ENCODE measurements around the gene AOAH. TPM values are rescaled to one million over a fixed set of nuclear protein-coding genes. Genes with fewer than 3 reads are reported as not detected.

Gene AOAH
- total RNA-seq, 1 donor, result not detected

DNA sequence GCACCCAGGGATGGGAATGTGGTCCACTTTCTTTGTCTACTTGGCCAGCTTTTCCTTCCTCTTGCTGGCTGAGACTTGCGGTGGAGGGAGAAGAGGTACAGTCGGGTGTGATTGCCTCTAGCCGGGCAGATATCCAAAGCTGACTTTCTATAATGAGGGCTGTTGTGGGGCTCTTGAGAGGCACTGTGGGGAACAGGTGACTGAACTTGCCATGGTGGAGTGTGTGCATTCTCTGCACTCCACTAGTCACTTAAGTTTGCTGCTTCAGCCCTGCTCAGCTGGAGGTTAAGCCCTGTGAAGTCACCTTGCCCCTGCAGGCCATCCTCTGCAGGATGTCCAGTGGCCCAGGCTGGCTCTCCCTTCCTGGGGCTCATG, 116.6 kb downstream of the AOAH start:
- no peak overlapping the region for H3K4me3 ChIP-seq (ENCODE audit: low read depth, low read length)
- DNase-seq (ENCODE audit: low read depth), result no peak
- TF ChIP-seq, protein P1, sequence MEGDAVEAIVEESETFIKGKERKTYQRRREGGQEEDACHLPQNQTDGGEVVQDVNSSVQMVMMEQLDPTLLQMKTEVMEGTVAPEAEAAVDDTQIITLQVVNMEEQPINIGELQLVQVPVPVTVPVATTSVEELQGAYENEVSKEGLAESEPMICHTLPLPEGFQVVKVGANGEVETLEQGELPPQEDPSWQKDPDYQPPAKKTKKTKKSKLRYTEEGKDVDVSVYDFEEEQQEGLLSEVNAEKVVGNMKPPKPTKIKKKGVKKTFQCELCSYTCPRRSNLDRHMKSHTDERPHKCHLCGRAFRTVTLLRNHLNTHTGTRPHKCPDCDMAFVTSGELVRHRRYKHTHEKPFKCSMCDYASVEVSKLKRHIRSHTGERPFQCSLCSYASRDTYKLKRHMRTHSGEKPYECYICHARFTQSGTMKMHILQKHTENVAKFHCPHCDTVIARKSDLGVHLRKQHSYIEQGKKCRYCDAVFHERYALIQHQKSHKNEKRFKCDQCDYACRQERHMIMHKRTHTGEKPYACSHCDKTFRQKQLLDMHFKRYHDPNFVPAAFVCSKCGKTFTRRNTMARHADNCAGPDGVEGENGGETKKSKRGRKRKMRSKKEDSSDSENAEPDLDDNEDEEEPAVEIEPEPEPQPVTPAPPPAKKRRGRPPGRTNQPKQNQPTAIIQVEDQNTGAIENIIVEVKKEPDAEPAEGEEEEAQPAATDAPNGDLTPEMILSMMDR (IDR thresholded peaks at IDR 0.05; ENCODE audit: insufficient read depth, low read depth, low read length), result no peak

DNA sequence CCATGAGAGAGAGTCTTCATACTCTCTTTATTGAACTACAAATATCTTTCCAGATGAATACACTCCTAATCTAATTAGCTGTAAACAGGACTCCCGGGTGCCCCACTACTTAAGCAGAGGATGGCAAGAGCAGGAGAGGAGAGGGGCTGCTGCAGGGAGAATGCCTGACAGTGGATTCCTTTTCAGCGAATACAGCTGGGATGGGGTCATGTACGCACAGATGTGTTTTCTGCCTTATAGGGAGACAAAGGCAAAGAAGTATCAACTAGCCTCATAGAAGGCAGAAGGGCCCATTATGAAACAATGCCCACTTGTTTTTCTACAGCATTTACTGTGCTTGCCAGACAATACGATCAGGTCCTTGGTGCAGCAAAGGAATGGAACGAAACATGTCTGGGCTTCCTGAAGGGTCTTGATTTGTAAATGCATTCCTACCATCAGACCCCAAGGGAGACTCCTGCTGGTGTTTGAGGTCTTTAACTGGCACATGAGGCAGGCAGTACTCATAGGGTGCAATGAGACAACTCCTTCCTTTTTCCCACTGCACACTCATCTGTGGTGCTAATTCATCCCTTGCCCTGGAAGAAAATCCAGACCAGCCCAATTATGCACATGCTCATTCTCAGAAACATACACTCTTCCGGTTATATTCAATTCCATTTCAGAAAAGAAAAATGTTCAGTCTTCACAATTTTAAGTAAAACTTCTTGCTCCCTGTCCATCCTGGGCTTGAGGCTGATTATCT, 117.1 kb downstream of the AOAH start:
- TF ChIP-seq, protein P1 (IDR thresholded peaks at IDR 0.05; ENCODE audit: insufficient read depth, low read depth, low read length), result no peak
- DNase-seq (ENCODE audit: low read depth), result no peak
- no peak overlapping the region for H3K4me3 ChIP-seq (ENCODE audit: low read depth, low read length)

DNA sequence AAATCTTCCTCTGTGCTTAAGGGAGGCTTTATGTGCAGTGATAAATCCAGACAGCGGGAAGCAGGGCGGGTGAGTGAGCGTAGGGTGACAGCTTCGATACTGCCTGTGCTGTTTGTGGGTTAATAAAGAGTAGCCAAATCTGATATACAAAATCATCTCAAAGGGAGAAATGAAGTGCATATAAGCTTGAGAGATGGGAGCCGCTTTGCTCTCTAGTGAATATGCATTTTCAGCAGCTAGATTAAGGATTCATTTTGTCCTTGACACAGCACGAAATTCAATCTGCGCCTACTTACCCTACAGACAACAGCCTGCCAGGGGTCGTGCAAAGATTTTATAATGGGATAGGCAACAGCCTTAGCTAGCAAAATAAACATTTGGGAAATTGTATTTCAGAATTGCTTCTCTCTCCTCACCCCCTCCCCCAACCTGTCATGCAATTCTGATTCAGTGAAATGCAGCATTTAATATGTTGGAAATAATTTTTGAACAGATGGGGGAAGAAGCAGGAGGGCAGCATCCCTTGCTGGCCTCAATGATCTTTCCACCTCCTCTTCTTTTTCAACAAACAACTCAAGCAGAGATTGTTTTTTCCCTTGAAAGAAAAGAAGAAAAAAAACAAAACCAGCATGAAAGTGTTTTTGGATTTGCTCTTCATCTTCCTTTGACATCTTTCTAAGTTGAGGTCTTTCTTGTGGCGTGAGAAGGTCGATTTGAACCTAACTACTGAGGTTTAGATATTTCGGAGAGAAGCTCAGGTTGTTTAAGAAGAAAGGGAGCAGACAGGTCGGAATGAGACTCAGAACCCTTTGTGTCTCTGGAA, 117.9 kb downstream of the AOAH start:
- DNase-seq (ENCODE audit: low read depth), result no peak
- no peak overlapping the region for H3K4me3 ChIP-seq (ENCODE audit: low read depth, low read length)
- TF ChIP-seq, protein P1 (IDR thresholded peaks at IDR 0.05; ENCODE audit: insufficient read depth, low read depth, low read length), result no peak

DNA sequence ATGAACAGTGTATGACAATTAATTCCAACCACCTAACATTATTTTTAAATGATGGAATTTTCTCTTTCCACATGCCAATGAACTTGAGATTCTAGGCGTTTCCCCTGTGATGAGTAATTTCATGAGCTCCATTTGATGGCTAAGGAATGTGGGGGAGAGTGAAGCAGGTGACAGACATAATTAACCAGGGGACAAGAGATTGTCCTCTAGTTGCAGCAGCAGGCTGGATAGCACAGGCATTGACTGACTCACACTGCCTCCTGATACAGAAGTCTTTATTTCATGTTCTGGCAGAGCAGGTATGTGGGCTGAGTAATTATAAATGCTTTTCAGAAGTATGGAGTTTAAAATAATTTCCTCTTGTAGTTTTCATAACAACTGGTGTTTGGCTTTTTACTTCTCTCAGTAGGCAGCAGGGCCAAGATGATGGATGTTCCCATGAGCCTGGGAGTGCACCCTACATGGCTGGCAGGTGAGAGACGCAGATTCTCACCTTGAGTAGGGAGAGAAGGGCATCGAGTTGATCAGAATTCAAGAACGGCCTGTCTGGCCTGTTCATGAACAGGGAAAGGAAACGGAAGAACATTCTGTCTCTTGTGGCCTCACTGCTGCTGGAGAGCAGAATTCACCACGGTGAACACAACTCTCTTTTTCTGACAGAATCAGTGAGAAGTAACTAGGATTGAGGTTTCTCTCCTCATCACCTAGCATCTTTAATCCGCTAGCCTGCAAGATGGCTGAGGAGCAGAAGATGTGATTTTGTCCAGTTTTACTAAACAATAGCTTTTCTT, 118.8 kb downstream of the AOAH start:
- TF ChIP-seq, protein P1 (IDR thresholded peaks at IDR 0.05; ENCODE audit: insufficient read depth, low read depth, low read length), result no peak
- H3K4me3 ChIP-seq (ENCODE audit: low read depth, low read length), result no peak overlapping the region
- DNase-seq (ENCODE audit: low read depth), result no peak

DNA sequence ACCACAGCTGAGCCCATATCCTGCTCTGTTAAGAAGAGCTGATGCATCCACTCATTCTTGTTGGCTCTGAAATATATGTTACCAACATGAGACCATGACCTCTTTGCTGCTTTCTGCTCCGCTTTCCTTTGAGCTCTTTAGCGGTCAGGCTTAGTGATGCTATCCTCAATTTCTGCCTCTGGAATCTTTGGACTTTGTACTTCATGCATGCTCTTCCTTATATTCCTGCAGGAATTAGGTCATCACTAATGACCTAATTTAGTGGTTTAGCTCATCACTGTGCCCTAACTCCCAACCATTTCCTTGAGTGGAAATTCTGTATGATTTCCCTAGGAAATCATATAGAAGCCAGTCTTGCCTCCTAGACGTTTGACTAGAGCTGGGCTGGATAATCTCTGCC, 119.5 kb downstream of the AOAH start:
- DNase-seq (ENCODE audit: low read depth), result no peak
- TF ChIP-seq, protein P1 (IDR thresholded peaks at IDR 0.05; ENCODE audit: insufficient read depth, low read depth, low read length), result no peak
- H3K4me3 ChIP-seq (ENCODE audit: low read depth, low read length), result no peak overlapping the region

DNA sequence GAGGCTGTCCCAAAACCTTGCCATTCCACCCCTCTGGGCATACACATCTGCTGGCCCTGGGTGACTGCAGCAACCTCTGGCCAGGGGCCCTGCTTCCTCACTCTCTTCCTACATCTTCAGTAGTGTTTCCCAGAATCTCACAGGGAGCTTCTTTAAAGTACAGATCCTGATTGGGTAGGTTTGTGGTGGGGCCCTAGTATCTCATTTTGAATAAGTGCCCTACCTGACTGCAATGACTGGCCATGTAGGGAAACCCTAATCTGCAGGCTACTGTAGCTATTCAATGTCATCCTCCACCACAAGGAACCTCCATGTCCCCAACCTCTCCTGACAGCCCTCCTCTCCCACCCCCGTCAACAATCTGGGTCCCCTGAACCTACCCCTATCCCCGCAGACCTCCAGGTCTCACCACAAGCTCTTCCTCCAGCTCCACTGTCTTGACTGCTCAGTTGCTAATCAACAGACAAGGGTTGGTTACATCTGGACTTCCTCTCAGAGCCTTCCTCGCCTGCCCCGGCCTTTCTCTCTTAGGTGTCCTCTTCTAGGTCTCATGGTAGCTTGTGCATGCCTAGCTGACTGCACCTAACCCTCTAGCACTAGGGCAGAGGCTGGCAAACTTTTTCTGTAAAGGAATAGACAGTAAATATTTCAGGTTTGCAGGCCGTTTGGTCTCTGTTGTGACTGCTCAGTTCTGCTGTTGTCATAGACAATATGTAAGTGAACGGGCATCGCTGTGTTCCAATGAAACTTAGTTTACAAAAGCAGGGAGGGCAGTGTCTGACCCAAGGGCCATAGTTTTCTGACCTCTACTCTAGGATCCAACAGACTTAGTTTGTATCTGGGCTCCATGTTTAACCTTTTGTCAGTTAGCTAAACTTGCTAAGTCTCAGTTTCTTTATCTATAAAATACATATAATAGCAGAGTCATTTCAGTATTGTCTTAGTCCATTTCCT, 121.1 kb downstream of the AOAH start:
- TF ChIP-seq, protein P1 (IDR thresholded peaks at IDR 0.05; ENCODE audit: insufficient read depth, low read depth, low read length), result no peak
- H3K4me3 ChIP-seq (ENCODE audit: low read depth, low read length), result no peak overlapping the region
- no peak for DNase-seq (ENCODE audit: low read depth)

Measured in fibroblast of villous mesenchyme (primary cell).